NCI-H748 (cell line): ENCODE data around the gene PCDHGA11.
A peak's percentile ranks its signal among the peaks of the same experiment; 100 is the strongest.
"Not testable (repeated sequence)": the region's sequence is repeated elsewhere in the genome, so short reads cannot be mapped to it uniquely, and the experiment has no call there.

Source experiments
- DNase-seq: peaks from one replicate; lab custom pipeline; 2025; ENCODE audit not compliant: unreplicated experiment; lab: John Stamatoyannopoulos, UW

Gene PCDHGA11

GRCh38 chr5:141398608-141399007, 22.2 kb upstream of the PCDHGA11 start:
- DNase-seq = no peak

GRCh38 chr5:141399555-141400258, 21.1 kb upstream of the PCDHGA11 start:
- no peak for DNase-seq

- no peak for DNase-seq
Observed at GRCh38 chr5:141402553-141403243, 18.2 kb upstream of the PCDHGA11 start, which contains the start of gene PCDHGA9. TSS of gene PCDHGA9 (plus strand) at chr5:141402778. CDS start at chr5:141402953, 175 bp downstream.

- DNase-seq = no peak
Observed at GRCh38 chr5:141403387-141403786, 17.5 kb upstream of the PCDHGA11 start.

- not testable (repeated sequence) for DNase-seq
Observed at GRCh38 chr5:141407790-141408505, 12.9 kb upstream of the PCDHGA11 start, which contains the start of gene PCDHGB6. TSS of gene PCDHGB6 (plus strand) at chr5:141408021. CDS start at chr5:141408203, 182 bp downstream.

- DNase-seq = no peak
Observed at GRCh38 chr5:141409598-141410306, 11.1 kb upstream of the PCDHGA11 start.

GRCh38 chr5:141411575-141411974, 9.3 kb upstream of the PCDHGA11 start:
- no peak for DNase-seq

GRCh38 chr5:141412854-141413539, 7.9 kb upstream of the PCDHGA11 start, which contains the start of gene PCDHGA10:
TSS of gene PCDHGA10 (plus strand) at chr5:141412987. CDS start at chr5:141413176, 189 bp downstream.
- peak; percentile 81 for DNase-seq

- peak; percentile 50 for DNase-seq
Observed at GRCh38 chr5:141413540-141414069, 7.2 kb upstream of the PCDHGA11 start.

GRCh38 chr5:141414548-141415274, 6.1 kb upstream of the PCDHGA11 start:
- not testable (repeated sequence) for DNase-seq

GRCh38 chr5:141415275-141415618, 5.6 kb upstream of the PCDHGA11 start:
- not testable (repeated sequence) for DNase-seq

GRCh38 chr5:141417494-141418172, 3.2 kb upstream of the PCDHGA11 start, which contains the start of gene PCDHGB7:
TSS of gene PCDHGB7 (plus strand) at chr5:141417677. CDS start at chr5:141417860, 183 bp downstream.
- not testable (repeated sequence) for DNase-seq

- DNase-seq = no peak
Observed at GRCh38 chr5:141419074-141419880, 1.6 kb upstream of the PCDHGA11 start.

- no peak for DNase-seq
Observed at GRCh38 chr5:141421489-141421855, 621 bp downstream of the PCDHGA11 start.

- no peak for DNase-seq
Observed at GRCh38 chr5:141422742-141423291, 2.0 kb downstream of the PCDHGA11 start.

- no peak for DNase-seq
Observed at GRCh38 chr5:141427783-141428426, 7.1 kb downstream of the PCDHGA11 start.
